Stimulated activated CD8-positive, alpha-beta memory T cell treated with anti-CD3 and anti-CD28 coated beads, Interleukin-4, amount 100 ng/mL, for 24 hours (primary cell): Measurements from ENCODE around the gene ZBTB42.
A peak's percentile ranks its signal among the peaks of the same experiment; 100 is the strongest.
"Not testable (repeated sequence)": the region's sequence is repeated elsewhere in the genome, so short reads cannot be mapped to it uniquely, and the experiment has no call there.

Experiments used
- DNase-seq: peaks from one replicate; pipeline ENCODE4 v3.0.0-alpha.2; 2020; ENCODE audit warnings: low read depth

The ZBTB42 gene

GRCh38 chr14:104810316-104810715 is 9.4 kb downstream of the ZBTB42 start:
- DNase-seq = no peak

DNA sequence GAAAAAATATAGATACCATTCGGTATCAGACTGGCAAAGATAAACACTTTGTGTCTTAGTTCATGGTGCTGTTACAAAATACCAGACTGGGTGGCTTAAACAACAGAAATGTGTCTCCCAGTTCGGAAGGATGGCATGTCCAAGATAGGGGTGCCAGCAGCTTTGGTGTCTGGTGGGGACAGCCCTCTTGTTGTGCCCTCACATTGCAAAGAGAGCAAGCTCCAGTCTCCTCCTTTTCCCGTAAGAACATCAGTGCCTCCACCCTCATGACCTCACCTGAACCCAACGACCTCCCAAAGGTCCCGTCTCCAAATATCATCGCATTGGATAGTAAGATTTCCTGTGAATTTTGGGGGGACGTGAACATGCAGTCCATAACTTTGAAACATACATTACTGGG is 12.4 kb downstream of the ZBTB42 start:
- DNase-seq = no peak

- not testable (repeated sequence) for DNase-seq
Measured at GRCh38 chr14:104814701-104815100, 13.8 kb downstream of the ZBTB42 start.

DNA sequence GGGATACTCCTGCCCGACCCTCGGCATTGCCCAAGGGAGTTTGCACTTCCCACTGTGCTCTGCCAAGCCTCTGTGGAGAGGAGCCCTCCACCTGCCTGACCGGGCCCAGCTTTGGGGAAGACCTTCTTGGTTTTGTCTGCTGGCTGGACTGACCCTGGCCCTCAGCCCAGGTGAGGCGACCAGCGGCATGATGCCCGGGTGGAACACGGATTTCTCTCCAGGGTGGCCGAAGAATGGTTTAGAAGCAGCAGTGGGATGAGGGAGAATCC is 15.6 kb downstream of the ZBTB42 start:
- no peak for DNase-seq

DNA sequence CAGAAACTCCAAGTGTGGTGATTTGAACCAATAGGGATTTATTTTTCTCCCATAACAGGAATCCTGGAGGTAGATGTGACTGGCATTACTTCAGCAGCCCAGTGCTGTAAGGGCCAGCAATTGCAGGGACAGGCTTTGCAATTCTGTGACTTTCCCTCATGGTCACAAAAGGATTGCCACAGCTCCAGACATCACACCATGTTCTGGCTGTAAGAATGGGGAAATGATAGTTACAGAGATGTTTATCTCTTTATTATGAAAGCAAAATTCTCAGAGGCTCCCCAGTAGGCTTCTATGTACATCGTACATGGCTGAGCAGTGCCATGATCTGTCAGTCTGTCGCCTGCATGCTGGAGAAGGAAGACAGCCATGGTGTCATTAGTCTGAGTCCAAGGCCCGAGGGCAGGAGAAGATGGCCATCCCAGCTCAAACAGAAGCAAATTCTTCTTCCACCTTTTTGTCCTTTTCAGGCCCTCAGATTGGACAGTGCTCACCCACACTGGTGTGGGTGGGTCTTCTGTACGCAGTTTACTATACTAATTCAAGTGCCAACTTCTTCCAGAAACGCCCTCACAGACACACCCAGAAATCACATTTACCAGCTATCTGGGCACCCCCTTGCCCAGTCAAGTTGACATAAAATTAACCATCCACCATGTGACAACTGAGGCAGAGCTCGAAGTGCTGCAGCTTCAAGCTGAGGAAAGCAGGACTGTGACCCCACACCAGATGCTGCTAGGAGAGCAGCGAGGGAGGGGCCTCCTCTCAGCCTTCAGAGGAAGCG is 17.2 kb downstream of the ZBTB42 start:
- no peak for DNase-seq

DNA sequence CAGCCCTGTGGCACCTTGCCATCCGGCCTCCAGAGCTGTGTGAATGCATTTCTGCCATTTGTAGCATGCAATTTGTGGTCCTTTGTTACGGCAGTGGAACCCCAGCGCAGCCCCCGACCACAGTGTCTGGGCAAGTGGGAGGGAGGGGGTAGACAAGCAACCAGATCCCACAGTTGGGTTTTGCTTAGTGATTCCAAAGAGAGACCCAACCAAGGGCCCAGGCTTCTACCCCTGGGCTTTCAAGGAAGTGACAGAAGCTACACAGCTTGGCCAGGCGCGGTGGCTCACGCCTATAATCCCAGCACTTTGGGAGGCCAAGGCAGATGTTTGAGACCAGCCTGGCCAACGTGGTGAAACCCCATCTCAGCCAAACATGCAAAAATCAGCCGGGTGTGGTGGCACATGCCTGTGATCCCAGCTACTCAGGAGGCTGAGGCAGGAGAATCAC is 17.8 kb downstream of the ZBTB42 start:
- DNase-seq = no peak

DNA sequence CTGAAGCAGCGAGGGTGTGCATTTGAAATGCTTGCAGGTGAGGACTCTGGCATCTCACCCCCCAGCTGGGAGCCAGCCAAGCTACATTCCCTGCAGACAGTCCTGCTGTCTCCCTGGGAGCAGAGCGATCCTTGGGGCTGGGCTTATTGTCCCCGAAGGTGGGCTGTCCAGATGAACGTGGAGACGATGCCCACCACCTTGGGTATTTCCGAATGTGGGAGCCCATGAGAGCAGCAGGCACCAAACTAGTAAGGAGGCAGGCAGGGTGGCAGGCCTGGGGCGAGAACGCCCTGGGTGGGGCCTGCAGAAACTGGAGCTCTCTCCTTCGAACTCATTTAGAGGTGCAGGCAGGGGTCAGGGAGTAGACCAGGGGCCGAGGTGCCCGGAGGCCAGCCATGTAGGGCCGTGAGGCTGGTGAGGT is 18.5 kb downstream of the ZBTB42 start:
- DNase-seq = no peak

DNA sequence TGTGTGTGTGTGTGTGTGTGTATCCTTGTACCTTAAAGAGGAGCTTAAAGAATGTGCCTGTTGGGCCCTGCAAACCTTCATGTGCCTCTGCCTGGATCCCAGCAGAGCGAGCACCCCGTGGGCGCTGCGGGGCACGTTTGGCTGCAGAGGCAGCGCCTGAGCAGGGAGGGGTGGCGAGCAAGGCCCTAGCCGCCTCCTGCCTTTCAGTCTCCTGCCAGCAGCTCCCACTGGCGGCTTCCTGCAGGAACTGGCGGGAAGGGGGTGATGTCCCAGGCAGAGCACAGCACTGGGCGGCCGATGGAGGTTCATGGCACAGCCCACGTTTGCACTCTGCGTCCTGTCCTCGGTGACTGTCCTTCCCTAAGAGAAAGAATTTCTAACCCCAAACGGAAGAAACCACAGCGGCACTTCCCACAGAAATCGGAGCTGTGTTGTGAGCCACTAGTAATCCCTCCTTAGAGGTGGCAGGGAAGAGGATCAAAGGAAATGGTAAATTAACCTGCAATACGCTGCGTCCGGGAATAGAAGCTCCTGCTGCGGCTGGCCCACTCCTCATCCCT is 19.8 kb downstream of the ZBTB42 start:
- DNase-seq = no peak

GRCh38 chr14:104821229-104821945 is 20.5 kb downstream of the ZBTB42 start:
- DNase-seq = no peak

- no peak for DNase-seq
Measured at GRCh38 chr14:104821971-104822608, 21.2 kb downstream of the ZBTB42 start.

- DNase-seq = no peak
Measured at GRCh38 chr14:104822821-104823615, 22.1 kb downstream of the ZBTB42 start.

- no peak for DNase-seq
Measured at GRCh38 chr14:104824353-104824997, 23.6 kb downstream of the ZBTB42 start.

DNA sequence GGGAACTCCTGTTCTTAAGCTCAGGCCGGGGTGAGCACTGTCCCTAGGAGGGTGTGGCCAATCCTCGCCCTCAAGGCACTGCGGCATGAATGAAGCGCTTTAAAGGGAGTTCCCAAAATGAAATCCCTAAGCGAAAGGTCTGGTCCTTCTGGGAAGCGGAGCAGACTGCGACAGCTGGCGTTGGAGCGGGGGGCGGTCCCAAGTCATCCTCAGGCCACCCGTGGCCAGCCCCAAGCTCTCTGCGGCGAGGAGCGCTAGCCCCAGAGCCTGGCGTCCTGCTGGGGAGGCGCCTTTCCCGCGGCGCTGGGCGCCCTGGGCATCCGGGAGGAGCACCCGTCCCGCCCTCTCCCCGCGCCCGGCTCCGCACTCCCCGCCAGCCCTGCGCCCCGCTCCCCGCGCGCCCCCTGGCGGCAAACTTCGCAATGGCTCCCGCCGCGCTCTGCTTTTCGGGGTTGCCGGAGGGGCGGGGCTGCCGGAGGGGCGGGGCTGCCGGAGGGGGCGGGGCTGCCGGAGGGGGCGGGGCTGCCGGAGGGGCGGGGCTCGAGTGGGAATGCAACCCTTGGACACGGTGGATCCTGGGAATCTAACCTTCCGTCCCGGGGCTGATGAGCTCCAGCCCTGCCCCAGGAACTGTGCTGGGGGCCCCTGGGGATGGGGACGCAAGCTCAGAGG is 25.4 kb downstream of the ZBTB42 start:
- DNase-seq = peak; percentile 89

DNA sequence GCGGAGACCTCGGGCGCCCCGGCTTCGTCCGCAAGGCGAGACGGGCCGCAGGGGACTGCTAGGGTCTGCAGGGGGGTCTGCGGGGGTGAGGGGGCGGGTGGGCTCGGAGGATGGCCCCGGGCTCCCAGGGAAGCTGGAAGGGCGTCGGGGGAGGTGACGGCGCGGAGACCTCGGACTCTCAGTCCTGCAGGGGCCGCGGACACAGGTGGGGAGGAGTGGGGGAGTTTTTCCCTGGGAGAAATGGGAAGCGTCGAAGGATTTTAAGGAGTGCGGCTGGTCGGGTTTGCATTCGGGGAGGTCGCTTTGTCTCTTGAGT is 25.9 kb downstream of the ZBTB42 start:
- DNase-seq = no peak

GRCh38 chr14:104827177-104828055 is 26.5 kb downstream of the ZBTB42 start:
- peak; percentile 26 for DNase-seq

- no peak for DNase-seq
Measured at GRCh38 chr14:104830781-104831180, 29.9 kb downstream of the ZBTB42 start.

- DNase-seq = not testable (repeated sequence)
Measured at GRCh38 chr14:104836171-104836935, 35.5 kb downstream of the ZBTB42 start.

GRCh38 chr14:104841730-104842129 is 40.8 kb downstream of the ZBTB42 start:
- DNase-seq = no peak

DNA sequence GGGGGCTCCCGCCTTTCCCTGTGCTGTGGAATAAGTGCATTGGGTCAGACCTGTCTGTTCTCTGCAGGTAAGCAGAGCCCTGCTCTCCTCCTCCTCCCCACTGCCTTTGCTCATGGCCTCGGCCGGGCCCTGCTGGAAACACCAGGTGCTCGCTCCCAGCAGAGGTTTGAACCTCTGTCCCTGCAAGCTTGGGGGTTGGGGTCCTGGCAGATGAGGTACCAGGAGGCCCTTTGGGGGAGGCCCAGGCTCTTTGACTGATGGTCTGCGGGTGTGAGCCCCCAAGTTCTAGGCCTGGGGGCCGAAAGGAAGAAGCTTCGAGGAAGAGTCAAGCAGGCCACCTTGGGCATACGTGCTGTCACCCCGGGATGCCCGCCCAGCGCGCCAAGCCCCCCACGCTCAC is 42.1 kb downstream of the ZBTB42 start:
- DNase-seq = no peak
